ENCODE results near the gene CEP19. TPM values are rescaled to one million over a fixed set of nuclear protein-coding genes. Genes with fewer than 3 reads are reported as not detected.

Gene CEP19, protein sequence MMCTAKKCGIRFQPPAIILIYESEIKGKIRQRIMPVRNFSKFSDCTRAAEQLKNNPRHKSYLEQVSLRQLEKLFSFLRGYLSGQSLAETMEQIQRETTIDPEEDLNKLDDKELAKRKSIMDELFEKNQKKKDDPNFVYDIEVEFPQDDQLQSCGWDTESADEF
- total RNA-seq = 2.6 and 4.0 TPM in 2 replicates

DNA sequence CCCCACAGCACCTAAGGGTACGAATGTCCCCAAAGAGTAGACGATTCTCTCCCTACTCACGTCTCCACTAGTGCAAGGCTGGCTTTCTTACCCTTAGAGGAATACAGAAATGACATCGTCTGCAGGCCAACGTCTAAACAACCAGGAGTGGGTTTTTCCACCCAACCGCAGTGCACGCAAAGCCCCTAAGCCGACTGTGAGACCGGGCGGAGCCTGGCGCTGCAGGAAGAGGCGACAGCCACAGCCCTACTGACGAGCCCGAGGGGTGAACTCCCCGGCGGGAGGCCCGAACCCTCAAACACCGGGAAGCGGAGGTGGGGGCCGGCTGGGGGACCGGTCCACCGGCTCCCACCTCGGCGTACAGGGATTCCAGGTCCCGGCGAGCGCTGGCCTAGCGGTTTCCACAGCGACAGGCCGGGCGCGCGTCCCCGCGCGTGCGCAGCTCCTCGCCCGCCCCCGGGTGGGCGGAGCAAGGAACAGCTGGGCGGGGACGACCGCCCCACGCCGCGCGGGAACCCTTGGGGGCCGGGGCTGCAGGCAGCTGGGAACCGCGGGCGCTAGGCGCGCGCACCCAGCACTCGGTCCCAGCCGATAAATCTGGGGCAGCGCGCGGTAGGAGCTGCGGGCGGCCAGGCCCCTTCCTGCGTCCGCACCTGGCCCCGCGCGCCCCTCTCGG is at the start of gene CEP19, which contains the start of gene PIGX:
Gene CEP19, minus strand, starts transcription at position 413 of the 676 bp plus-strand sequence. CDS start 3,593 bp downstream, outside the sequence.
Gene PIGX, plus strand, starts transcription at position 540 of the 676 bp plus-strand sequence.

DNA sequence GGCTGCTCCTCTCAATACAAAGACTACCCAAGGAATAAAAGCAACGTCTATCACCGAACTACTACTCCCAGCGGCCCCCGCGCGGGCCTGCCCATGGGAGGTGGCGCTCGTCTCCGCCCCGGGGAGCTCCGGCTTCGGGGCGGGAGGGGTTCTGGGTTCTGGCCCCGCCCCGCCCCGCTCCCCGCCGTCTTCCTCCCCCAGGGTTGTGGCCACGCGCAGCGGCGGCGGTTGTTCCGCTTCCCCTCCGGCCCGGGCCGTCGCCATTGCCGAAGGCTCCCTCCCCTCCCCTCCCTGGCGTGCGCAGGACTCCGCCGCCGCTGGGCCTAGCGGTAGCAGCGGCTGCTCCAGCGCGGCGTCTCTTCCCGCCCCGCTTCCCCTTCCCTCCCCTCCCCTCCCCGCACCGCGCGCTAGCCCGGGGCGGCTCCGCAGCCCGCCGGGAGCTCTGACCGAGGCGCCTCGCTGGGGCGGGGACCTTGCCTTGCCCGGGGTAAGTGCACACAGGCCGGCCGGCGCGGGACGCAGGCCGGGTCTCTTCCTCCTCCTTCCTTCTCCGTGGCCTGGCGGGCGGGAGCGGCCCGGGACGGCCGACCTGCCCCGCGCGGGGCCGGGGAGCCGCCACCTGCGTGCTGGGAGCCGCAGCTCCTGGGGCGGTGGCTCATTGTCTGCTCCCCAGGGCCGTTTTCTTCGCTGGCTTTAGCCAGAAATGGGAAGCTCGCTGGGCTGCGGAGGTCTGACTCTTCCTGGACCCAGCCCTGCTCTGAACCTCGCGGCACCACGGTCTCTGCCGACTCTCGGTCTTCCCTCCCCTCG is 27.8 kb upstream of the CEP19 start, which contains the start of gene PAK2:
Gene PAK2, plus strand, starts transcription at position 187 of the 810 bp plus-strand sequence. CDS start 42,790 bp downstream, outside the sequence.

Other genes starting within 250 kb of the CEP19 start
- gene RNF168, start 208.5 kb downstream of the CEP19 start, total RNA-seq = 12.0 and 13.2 TPM in 2 replicates
- not detected in 2 replicates for gene SMCO1, start 196.9 kb downstream of the CEP19 start, total RNA-seq
- gene WDR53, start 143.7 kb downstream of the CEP19 start, total RNA-seq = 4.6 and 6.3 TPM in 2 replicates
- gene FBXO45, start 143.6 kb downstream of the CEP19 start, total RNA-seq = 8.9 and 9.3 TPM in 2 replicates
- 1.0 and 5.0 TPM in 2 replicates for gene NRROS, start 72.6 kb downstream of the CEP19 start, total RNA-seq
- 21.7 and 23.5 TPM in 2 replicates for gene PIGX, start 127 bp upstream of the CEP19 start, total RNA-seq
- 92.9 and 114 TPM in 2 replicates for gene PAK2, start 27.6 kb upstream of the CEP19 start, total RNA-seq
- gene SENP5, start 155.7 kb upstream of the CEP19 start, total RNA-seq = 42.7 and 44.0 TPM in 2 replicates
- 70.1 and 79.8 TPM in 2 replicates for gene NCBP2, start 230.3 kb upstream of the CEP19 start, total RNA-seq

Measured in smooth muscle cell of the pulmonary artery (primary cell).